Loucy (cell line): ENCODE measurements around the gene TXNL4A.

Experiments used
- EZH2phosphoT487 ChIP-seq: fragments of 200-600 bp; IDR thresholded peaks from 2 replicates; pipeline ENCODE4 v1.6.1; 2018; ENCODE audit warnings: antibody characterized with exemption, mild to moderate bottlenecking, moderate library complexity, borderline replicate concordance
- TF ChIP-seq, protein P1 (sequence below): fragments of 200-600 bp; sonication (generic); conservative IDR thresholded peaks from 2 replicates; pipeline ENCODE4 v1.5.1; 2014; ENCODE audit warnings: mild to moderate bottlenecking, antibody characterized with exemption, low read length

DNA sequence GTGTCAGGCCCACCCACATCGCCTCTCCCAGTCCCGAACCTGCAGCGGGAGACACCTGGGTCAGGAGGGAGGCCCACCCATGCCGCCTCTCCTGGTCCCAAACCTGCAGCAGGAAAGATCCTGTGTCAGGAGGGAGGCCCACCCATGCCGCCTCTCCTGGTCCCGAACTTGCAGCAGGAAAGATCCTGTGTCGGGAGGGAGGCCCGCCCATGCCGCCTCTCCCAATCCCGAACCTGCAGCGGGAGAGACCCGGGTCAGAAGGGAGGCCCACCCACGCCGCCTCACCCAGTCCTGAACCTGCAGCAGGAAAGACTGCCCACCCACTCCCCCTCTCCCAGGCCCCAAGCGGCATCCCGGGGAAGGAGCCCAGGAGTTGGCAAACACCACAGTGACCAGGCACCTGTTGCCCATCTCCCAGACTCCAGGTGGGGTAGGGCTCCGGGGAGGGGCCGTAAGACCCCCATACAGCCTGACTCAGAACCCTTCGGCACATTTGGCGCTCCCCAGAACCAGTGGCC is 44.7 kb downstream of the TXNL4A start:
- TF ChIP-seq, protein P1, sequence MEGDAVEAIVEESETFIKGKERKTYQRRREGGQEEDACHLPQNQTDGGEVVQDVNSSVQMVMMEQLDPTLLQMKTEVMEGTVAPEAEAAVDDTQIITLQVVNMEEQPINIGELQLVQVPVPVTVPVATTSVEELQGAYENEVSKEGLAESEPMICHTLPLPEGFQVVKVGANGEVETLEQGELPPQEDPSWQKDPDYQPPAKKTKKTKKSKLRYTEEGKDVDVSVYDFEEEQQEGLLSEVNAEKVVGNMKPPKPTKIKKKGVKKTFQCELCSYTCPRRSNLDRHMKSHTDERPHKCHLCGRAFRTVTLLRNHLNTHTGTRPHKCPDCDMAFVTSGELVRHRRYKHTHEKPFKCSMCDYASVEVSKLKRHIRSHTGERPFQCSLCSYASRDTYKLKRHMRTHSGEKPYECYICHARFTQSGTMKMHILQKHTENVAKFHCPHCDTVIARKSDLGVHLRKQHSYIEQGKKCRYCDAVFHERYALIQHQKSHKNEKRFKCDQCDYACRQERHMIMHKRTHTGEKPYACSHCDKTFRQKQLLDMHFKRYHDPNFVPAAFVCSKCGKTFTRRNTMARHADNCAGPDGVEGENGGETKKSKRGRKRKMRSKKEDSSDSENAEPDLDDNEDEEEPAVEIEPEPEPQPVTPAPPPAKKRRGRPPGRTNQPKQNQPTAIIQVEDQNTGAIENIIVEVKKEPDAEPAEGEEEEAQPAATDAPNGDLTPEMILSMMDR = no peak
- TF ChIP-seq EZH2phosphoT487 = no peak
